Sigmoid colon (tissue), 7 donors: ENCODE measurements around the gene RCOR2. TPM values are rescaled to one million over a fixed set of nuclear protein-coding genes. Genes with fewer than 3 reads are reported as not detected.

Experiments
- DNase-seq: peaks from one replicate; pipeline ENCODE4 v3.0.0-alpha.2; 2019
- H3K27ac ChIP-seq, 4 donors: fragments of 200-600 bp; sonication (generic); one replicate each; pipeline ENCODE4 v1.5.1; 2016 to 2019; ENCODE audit warnings: mild to moderate bottlenecking in 1 of 4
- H3K27me3 ChIP-seq, 3 donors: fragments of 200-600 bp; sonication (generic); one replicate each; pipeline ENCODE4 v1.5.1; 2019; ENCODE audit warnings: mild to moderate bottlenecking in 1 of 3
- H3K36me3 ChIP-seq, 4 donors: fragments of 200-600 bp; sonication (generic); one replicate each; pipeline ENCODE4 v1.5.1; 2016 to 2019
- H3K4me1 ChIP-seq, 4 donors: fragments of 200-600 bp; sonication (generic); one replicate each; pipeline ENCODE4 v1.5.1; 2017 to 2019
- H3K4me3 ChIP-seq, 4 donors: fragments of 200-600 bp; sonication (generic); one replicate each; pipeline ENCODE4 v1.5.1; 2017 to 2019; ENCODE audit warnings: mild to moderate bottlenecking in 2 of 4, moderate library complexity in 1 of 4
- H3K9me3 ChIP-seq, 4 donors: fragments of 200-600 bp in 3 of 4; sonication (generic) in 3 of 4; one replicate each; pipeline versions ENCODE4 v1.5.1 to v1.6.1; 2013 to 2019
- CTCF ChIP-seq, 4 experiments: fragments of 450-650 bp in 3 of 4; fragments of 200-600 bp in 1 of 4; IDR thresholded peaks; one replicate each; pipeline ENCODE4 v1.5.1; 2016 to 2019; ENCODE audit warnings: antibody characterized with exemption in 4 of 4, mild to moderate bottlenecking in 3 of 4, moderate library complexity in 2 of 4
- EP300 ChIP-seq, 4 donors: sonication (generic); formaldehyde crosslinking; IDR thresholded peaks; one replicate each; pipeline ENCODE4 v1.6.1; 2017; ENCODE audit warnings: antibody characterized with exemption in 4 of 4
- POLR2A ChIP-seq, 2 donors: fragments of 450-650 bp; IDR thresholded peaks; one replicate each; pipeline ENCODE4 v1.6.1; 2016; ENCODE audit warnings: antibody characterized with exemption in 2 of 2, mild to moderate bottlenecking in 2 of 2, moderate library complexity in 2 of 2
- POLR2AphosphoS5 ChIP-seq, 4 donors: sonication (generic); formaldehyde crosslinking; IDR thresholded peaks; one replicate each; pipeline ENCODE4 v1.6.1; 2017; ENCODE audit warnings: antibody characterized with exemption in 4 of 4
- WGBS, 2 donors: extraction: QIAGEN DNeasy Blood & Tissue Kit; methylation state at CpG; one replicate each; pipeline ENCODE4 v1.1.7; 2013; 5-methylcytosine and 5-hydroxymethylcytosine counted together
- intact Hi-C: fragments of 100-400 bp; cut with DNase I; formaldehyde crosslinking; loops from one replicate; pipeline ENCODE4 v1.15.1; 2023
- polyA plus RNA-seq, 3 donors: library from polyadenylated mRNA; stranded (reverse); fragments of 200-250 nt; gene quantifications; one replicate each; pipeline ENCODE4 v1.2.3, GENCODE V29; 2013
- total RNA-seq, 4 donors: library from RNA; depleted of rRNA; stranded (reverse); fragments of >200 nt; gene quantifications; one replicate each; pipeline ENCODE4 v1.1.0, GENCODE V29; 2016
- donor health status: healthy with polysubstance abuse.
- donor health status: Bipolar disorder and iron deficiency.
- donor health status: healthy.

Gene RCOR2
- total and polyA plus RNA-seq, 7 donors = 0.49 to 2.4 (median 0.69) TPM

GRCh38 chr11:63870351-63871140 lies 46.4 kb downstream of the RCOR2 start:
- intact Hi-C loops = no loop called here
- 49 to 65% methylated on average over 14 of the region's 14 CpGs for WGBS, 2 donors
- Histone ChIP-seq H3K9me3 (no peaks in the 10 kb centered on the region), H3K27me3 (no peaks in the 10 kb centered on the region), H3K4me1 (peaks cover 0 to 92% (median 81%) of the 10 kb centered on the region in 4 donors), H3K27ac (peak overlapping the region in 3 of 4 donors; percentile 33 to 57 (median 48)), H3K36me3 (no peaks in the 10 kb centered on the region), H3K4me3 (no peak overlapping the region)
- no peak for TF ChIP-seq CTCF (IDR thresholded peaks at IDR 0.05)
- TF ChIP-seq POLR2AphosphoS5 (IDR thresholded peaks at IDR 0.05) = no peak
- no peak for TF ChIP-seq EP300 (IDR thresholded peaks at IDR 0.05)
- TF ChIP-seq POLR2A (IDR thresholded peaks at IDR 0.05) = no peak
- DNase-seq = no peak

DNA sequence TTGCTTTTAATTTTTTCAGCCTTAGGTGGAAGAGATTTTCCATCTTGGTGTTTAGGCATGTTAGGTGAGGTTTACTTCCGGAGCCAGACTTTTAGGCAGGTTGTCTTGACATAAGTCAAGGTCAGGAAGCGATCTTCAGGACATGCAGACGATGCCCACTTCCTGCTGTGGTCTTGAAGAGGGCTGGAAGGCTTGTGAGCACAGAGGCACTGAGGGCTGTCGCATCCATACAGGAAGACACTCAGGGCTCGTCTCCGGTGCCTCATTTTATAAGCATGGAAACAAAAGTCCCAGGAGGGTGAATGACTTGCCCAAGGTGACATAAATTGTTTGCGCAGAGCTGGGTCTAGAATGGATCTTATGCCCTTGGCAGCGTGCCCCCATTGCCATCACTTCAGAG lies 47.3 kb downstream of the RCOR2 start:
- no peak for TF ChIP-seq CTCF (IDR thresholded peaks at IDR 0.05)
- no peak for TF ChIP-seq POLR2AphosphoS5 (IDR thresholded peaks at IDR 0.05)
- TF ChIP-seq POLR2A (IDR thresholded peaks at IDR 0.05) = no peak
- no peak for TF ChIP-seq EP300 (IDR thresholded peaks at IDR 0.05)
- Histone ChIP-seq H3K4me1 (peaks cover 0 to 91% (median 81%) of the 10 kb centered on the region in 4 donors), H3K27ac (peak overlapping the region in 2 of 4 donors; percentile 48 to 57), H3K27me3 (no peaks in the 10 kb centered on the region), H3K9me3 (no peaks in the 10 kb centered on the region), H3K36me3 (no peaks in the 10 kb centered on the region), H3K4me3 (no peak overlapping the region)
- DNase-seq = no peak
- intact Hi-C loops = no loop called here
- WGBS, 2 donors = 39 to 41% methylated on average over 8 of the region's 8 CpGs

DNA sequence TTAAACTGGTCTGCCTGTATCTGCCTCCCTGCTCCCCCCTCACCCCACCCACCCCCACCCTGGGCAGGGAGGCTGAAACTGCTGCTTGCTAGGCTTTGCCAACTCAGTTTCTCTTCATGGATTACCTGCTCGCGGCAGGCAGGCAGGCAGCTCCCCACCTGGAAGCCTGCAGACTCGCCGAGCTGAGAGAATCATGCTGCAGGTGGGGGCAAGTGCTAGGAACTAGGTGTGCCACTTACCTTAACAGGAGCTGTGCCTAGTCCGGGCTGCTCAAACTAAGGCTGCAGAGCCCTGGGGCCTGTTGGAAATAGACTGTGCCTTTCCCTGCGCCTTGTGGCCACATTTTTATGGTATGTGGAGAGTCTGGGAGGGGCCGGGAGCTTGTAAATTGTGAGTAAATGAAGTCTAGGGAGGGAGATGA lies 47.8 kb downstream of the RCOR2 start:
- peaks cover 0 to 86% (median 76%) of the 10 kb centered on the region in 4 donors for H3K4me1 ChIP-seq
- intact Hi-C loops = no loop called here
- no peak for DNase-seq
- no peaks in the 10 kb centered on the region for H3K9me3 ChIP-seq
- no peaks in the 10 kb centered on the region for H3K27me3 ChIP-seq
- no peaks in the 10 kb centered on the region for H3K36me3 ChIP-seq
- WGBS, 2 donors = 18 to 58% methylated on average over 7 of the region's 7 CpGs
- TF ChIP-seq POLR2AphosphoS5 (IDR thresholded peaks at IDR 0.05) (no peak), CTCF (IDR thresholded peaks at IDR 0.05) (no peak)
- no peak overlapping the region for H3K4me3 ChIP-seq
- no peak overlapping the region for H3K27ac ChIP-seq

DNA sequence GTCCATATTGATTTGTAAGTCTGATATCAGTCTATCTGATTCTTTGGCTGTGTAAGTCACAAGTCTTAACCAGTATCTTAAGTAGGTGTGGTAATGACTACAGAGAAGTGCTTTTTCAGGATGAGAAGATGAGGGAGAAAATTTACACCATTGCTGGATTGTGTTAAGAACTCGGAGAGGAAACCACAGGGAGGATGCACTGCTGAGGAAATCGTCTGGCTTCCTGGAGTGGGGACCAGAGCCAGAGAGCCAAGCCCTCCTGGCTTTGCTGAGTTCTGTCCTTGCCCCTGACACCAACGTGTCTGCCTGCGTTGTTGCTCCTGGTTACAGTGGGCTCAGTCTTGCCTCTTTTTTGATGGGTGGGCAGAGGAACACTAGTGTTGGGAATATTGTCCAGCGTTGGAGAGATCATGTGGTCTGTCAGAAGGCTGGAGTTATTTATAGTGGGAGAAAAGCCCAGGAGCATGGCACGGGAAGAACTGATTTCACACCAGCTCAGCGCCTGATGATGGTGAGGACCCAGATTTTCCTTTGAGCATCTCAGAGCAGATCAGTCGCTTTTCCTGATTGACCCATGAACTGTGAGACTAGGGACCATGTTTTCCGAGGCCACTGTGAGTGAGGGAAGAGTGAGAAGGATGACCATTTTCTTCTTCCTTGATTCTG lies 48.4 kb downstream of the RCOR2 start:
- intact Hi-C loops = no loop called here
- Histone ChIP-seq H3K27me3 (no peaks in the 10 kb centered on the region), H3K9me3 (no peaks in the 10 kb centered on the region), H3K4me1 (peaks cover 0 to 79% (median 71%) of the 10 kb centered on the region in 4 donors), H3K27ac (no peak overlapping the region), H3K4me3 (no peak overlapping the region), H3K36me3 (no peaks in the 10 kb centered on the region)
- TF ChIP-seq EP300 (IDR thresholded peaks at IDR 0.05) (no peak), POLR2AphosphoS5 (IDR thresholded peaks at IDR 0.05) (no peak), POLR2A (IDR thresholded peaks at IDR 0.05) (no peak), CTCF (IDR thresholded peaks at IDR 0.05) (no peak)
- no peak for DNase-seq
- 36 to 50% methylated on average over 9 of the region's 9 CpGs for WGBS, 2 donors
